SJCRH30 (cell line): ENCODE measurements around the gene CRTC1. TPM values are rescaled to one million over a fixed set of nuclear protein-coding genes. Genes with fewer than 3 reads are reported as not detected.
"Not testable (repeated sequence)": the region's sequence is repeated elsewhere in the genome, so short reads cannot be mapped to it uniquely, and the experiment has no call there.

Experiments used
- DNase-seq, 2 experiments: peaks; one replicate each; pipeline ENCODE4 v3.0.0-alpha.2; 2015 to 2020
- H3K27ac ChIP-seq: fragments of 250-450 bp; sonication (Bioruptor Pico); 2 replicates; pipeline ENCODE4 v1.5.1; 2020; ENCODE audit warnings: mild to moderate bottlenecking, moderate library complexity
- H3K27me3 ChIP-seq: fragments of 250-450 bp; sonication (Bioruptor Pico); 2 replicates; pipeline ENCODE4 v1.5.1; 2020; ENCODE audit warnings: mild to moderate bottlenecking, moderate library complexity
- H3K36me3 ChIP-seq: fragments of 250-450 bp; sonication (Bioruptor Pico); 2 replicates; pipeline ENCODE4 v1.5.1; 2020; ENCODE audit warnings: mild to moderate bottlenecking, moderate library complexity
- H3K4me1 ChIP-seq: fragments of 250-450 bp; sonication (Bioruptor Pico); 2 replicates; pipeline ENCODE4 v1.5.1; 2020; ENCODE audit warnings: mild to moderate bottlenecking, moderate library complexity
- H3K4me3 ChIP-seq: fragments of 250-450 bp; sonication (Bioruptor Pico); 2 replicates; pipeline ENCODE4 v1.5.1; 2020; ENCODE audit warnings: mild to moderate bottlenecking, moderate library complexity
- H3K9me3 ChIP-seq: fragments of 250-450 bp; sonication (Bioruptor Pico); replicated peaks from 2 replicates; pipeline ENCODE4 v1.5.1; 2020; ENCODE audit warnings: mild to moderate bottlenecking, moderate library complexity
- total RNA-seq: library from RNA; depleted of rRNA; stranded (reverse); fragments of >200 nt; shearing (Covaris generic); gene quantifications from 2 replicates; pipeline ENCODE4 v1.2.3, GENCODE V29; 2014

CRTC1 gene
- total RNA-seq, 1 experiment from 2014 or later: 3.5 TPM

- Histone ChIP-seq H3K9me3 (no peaks in the 10 kb centered on the region), H3K27me3 (peaks cover 23% of the 10 kb centered on the region), H3K4me1 (no peaks in the 10 kb centered on the region), H3K4me3 (no peak overlapping the region), H3K27ac (no peak overlapping the region), H3K36me3 (no peaks in the 10 kb centered on the region)
- DNase-seq: no peak
Measured at GRCh38 chr19:18796239-18796638, 112.8 kb downstream of the CRTC1 start.

- no peak overlapping the region for H3K4me3 ChIP-seq
- no peaks in the 10 kb centered on the region for H3K9me3 ChIP-seq
- no peaks in the 10 kb centered on the region for H3K36me3 ChIP-seq
- H3K27ac ChIP-seq: no peak overlapping the region
- no peak for DNase-seq
- peaks cover 13% of the 10 kb centered on the region for H3K27me3 ChIP-seq
- no peaks in the 10 kb centered on the region for H3K4me1 ChIP-seq
Measured at GRCh38 chr19:18798384-18799352, 115.2 kb downstream of the CRTC1 start.

GRCh38 chr19:18799389-18799970 lies 116.0 kb downstream of the CRTC1 start:
- H3K27me3 ChIP-seq: peaks cover 13% of the 10 kb centered on the region
- H3K27ac ChIP-seq: no peak overlapping the region
- DNase-seq: no peak
- H3K4me1 ChIP-seq: no peaks in the 10 kb centered on the region
- H3K4me3 ChIP-seq: no peak overlapping the region
- H3K9me3 ChIP-seq: no peaks in the 10 kb centered on the region
- H3K36me3 ChIP-seq: no peaks in the 10 kb centered on the region

- Histone ChIP-seq H3K4me3 (no peak overlapping the region), H3K9me3 (no peaks in the 10 kb centered on the region), H3K36me3 (no peaks in the 10 kb centered on the region), H3K27me3 (peaks cover 13% of the 10 kb centered on the region), H3K4me1 (no peaks in the 10 kb centered on the region), H3K27ac (no peak overlapping the region)
- no peak for DNase-seq
Measured at GRCh38 chr19:18800079-18800478, 116.6 kb downstream of the CRTC1 start.

- H3K27me3 ChIP-seq: peaks cover 11% of the 10 kb centered on the region
- H3K4me3 ChIP-seq: no peak overlapping the region
- H3K4me1 ChIP-seq: no peaks in the 10 kb centered on the region
- no peak for DNase-seq
- no peaks in the 10 kb centered on the region for H3K9me3 ChIP-seq
- H3K27ac ChIP-seq: no peak overlapping the region
- H3K36me3 ChIP-seq: no peaks in the 10 kb centered on the region
Measured at GRCh38 chr19:18800636-18801035, 117.2 kb downstream of the CRTC1 start.

GRCh38 chr19:18802354-18802753 lies 118.9 kb downstream of the CRTC1 start:
- Histone ChIP-seq H3K27ac (no peak overlapping the region), H3K27me3 (no peaks in the 10 kb centered on the region; the same call in 1 of the 2 replicates), H3K4me1 (no peaks in the 10 kb centered on the region), H3K9me3 (no peaks in the 10 kb centered on the region), H3K36me3 (no peaks in the 10 kb centered on the region), H3K4me3 (no peak overlapping the region)
- DNase-seq: peak; percentile 41 to 65

GRCh38 chr19:18803550-18804138 lies 120.2 kb downstream of the CRTC1 start:
- Histone ChIP-seq H3K36me3 (no peaks in the 10 kb centered on the region), H3K27me3 (peaks cover 8% of the 10 kb centered on the region; the same call in 1 of the 2 replicates), H3K4me3 (no peak overlapping the region), H3K27ac (no peak overlapping the region), H3K4me1 (no peaks in the 10 kb centered on the region), H3K9me3 (no peaks in the 10 kb centered on the region)
- DNase-seq: no peak

GRCh38 chr19:18804139-18804601 lies 120.7 kb downstream of the CRTC1 start:
- Histone ChIP-seq H3K27me3 (peaks cover 12% of the 10 kb centered on the region; the same call in 1 of the 2 replicates), H3K9me3 (no peaks in the 10 kb centered on the region), H3K4me3 (no peak overlapping the region), H3K36me3 (no peaks in the 10 kb centered on the region), H3K27ac (no peak overlapping the region), H3K4me1 (no peaks in the 10 kb centered on the region)
- no peak for DNase-seq

GRCh38 chr19:18804643-18805042 lies 121.2 kb downstream of the CRTC1 start:
- Histone ChIP-seq H3K4me1 (no peaks in the 10 kb centered on the region), H3K36me3 (no peaks in the 10 kb centered on the region), H3K27ac (no peak overlapping the region), H3K27me3 (peaks cover 12% of the 10 kb centered on the region; the same call in 1 of the 2 replicates), H3K9me3 (no peaks in the 10 kb centered on the region), H3K4me3 (no peak overlapping the region)
- no peak for DNase-seq

- H3K27ac ChIP-seq: no peak overlapping the region
Measured at GRCh38 chr19:18807861-18808331, 124.4 kb downstream of the CRTC1 start.

GRCh38 chr19:18809149-18809868 lies 125.8 kb downstream of the CRTC1 start:
- no peaks in the 10 kb centered on the region for H3K9me3 ChIP-seq
- no peaks in the 10 kb centered on the region for H3K36me3 ChIP-seq
- no peak overlapping the region for H3K4me3 ChIP-seq
- no peak overlapping the region for H3K27ac ChIP-seq
- no peaks in the 10 kb centered on the region for H3K4me1 ChIP-seq
- no peak for DNase-seq
- peaks cover 24% of the 10 kb centered on the region for H3K27me3 ChIP-seq

More at GRCh38 chr19:18807861-18808331, 124.4 kb downstream of the CRTC1 start:
- H3K4me1 ChIP-seq: no peaks in the 10 kb centered on the region
- H3K27me3 ChIP-seq: peaks cover 16% of the 10 kb centered on the region
- DNase-seq: no peak
- H3K36me3 ChIP-seq: no peaks in the 10 kb centered on the region
- H3K9me3 ChIP-seq: no peaks in the 10 kb centered on the region
- H3K4me3 ChIP-seq: no peak overlapping the region

GRCh38 chr19:18811638-18812037 lies 128.2 kb downstream of the CRTC1 start:
- not testable (repeated sequence) for DNase-seq, H3K36me3 ChIP-seq, H3K27ac ChIP-seq, H3K4me1 ChIP-seq, H3K9me3 ChIP-seq, H3K4me3 ChIP-seq
- peaks cover 24% of the 10 kb centered on the region for H3K27me3 ChIP-seq

GRCh38 chr19:18814063-18814462 lies 130.6 kb downstream of the CRTC1 start:
- Histone ChIP-seq H3K4me1 (no peaks in the 10 kb centered on the region), H3K36me3 (no peaks in the 10 kb centered on the region), H3K4me3 (no peak overlapping the region), H3K27me3 (peaks cover 12% of the 10 kb centered on the region), H3K27ac (no peak overlapping the region), H3K9me3 (no peaks in the 10 kb centered on the region)
- peak; percentile 37 to 46 for DNase-seq

GRCh38 chr19:18815673-18816072 lies 132.2 kb downstream of the CRTC1 start:
- no peak overlapping the region for H3K4me3 ChIP-seq
- no peaks in the 10 kb centered on the region for H3K36me3 ChIP-seq
- H3K9me3 ChIP-seq: no peaks in the 10 kb centered on the region
- no peak for DNase-seq
- H3K27ac ChIP-seq: no peak overlapping the region
- H3K4me1 ChIP-seq: no peaks in the 10 kb centered on the region
- H3K27me3 ChIP-seq: peaks cover 12% of the 10 kb centered on the region
